Measurements from ENCODE around the gene NF1. TPM values are rescaled to one million over a fixed set of nuclear protein-coding genes. Genes with fewer than 3 reads are reported as not detected.
"Not testable (repeated sequence)": the region's sequence is repeated elsewhere in the genome, so short reads cannot be mapped to it uniquely, and the experiment has no call there.

Gene NF1, protein sequence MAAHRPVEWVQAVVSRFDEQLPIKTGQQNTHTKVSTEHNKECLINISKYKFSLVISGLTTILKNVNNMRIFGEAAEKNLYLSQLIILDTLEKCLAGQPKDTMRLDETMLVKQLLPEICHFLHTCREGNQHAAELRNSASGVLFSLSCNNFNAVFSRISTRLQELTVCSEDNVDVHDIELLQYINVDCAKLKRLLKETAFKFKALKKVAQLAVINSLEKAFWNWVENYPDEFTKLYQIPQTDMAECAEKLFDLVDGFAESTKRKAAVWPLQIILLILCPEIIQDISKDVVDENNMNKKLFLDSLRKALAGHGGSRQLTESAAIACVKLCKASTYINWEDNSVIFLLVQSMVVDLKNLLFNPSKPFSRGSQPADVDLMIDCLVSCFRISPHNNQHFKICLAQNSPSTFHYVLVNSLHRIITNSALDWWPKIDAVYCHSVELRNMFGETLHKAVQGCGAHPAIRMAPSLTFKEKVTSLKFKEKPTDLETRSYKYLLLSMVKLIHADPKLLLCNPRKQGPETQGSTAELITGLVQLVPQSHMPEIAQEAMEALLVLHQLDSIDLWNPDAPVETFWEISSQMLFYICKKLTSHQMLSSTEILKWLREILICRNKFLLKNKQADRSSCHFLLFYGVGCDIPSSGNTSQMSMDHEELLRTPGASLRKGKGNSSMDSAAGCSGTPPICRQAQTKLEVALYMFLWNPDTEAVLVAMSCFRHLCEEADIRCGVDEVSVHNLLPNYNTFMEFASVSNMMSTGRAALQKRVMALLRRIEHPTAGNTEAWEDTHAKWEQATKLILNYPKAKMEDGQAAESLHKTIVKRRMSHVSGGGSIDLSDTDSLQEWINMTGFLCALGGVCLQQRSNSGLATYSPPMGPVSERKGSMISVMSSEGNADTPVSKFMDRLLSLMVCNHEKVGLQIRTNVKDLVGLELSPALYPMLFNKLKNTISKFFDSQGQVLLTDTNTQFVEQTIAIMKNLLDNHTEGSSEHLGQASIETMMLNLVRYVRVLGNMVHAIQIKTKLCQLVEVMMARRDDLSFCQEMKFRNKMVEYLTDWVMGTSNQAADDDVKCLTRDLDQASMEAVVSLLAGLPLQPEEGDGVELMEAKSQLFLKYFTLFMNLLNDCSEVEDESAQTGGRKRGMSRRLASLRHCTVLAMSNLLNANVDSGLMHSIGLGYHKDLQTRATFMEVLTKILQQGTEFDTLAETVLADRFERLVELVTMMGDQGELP (N-terminal part only)
- total RNA-seq = 10 to 100 TPM; 38.5 to 49.1 TPM

DNA sequence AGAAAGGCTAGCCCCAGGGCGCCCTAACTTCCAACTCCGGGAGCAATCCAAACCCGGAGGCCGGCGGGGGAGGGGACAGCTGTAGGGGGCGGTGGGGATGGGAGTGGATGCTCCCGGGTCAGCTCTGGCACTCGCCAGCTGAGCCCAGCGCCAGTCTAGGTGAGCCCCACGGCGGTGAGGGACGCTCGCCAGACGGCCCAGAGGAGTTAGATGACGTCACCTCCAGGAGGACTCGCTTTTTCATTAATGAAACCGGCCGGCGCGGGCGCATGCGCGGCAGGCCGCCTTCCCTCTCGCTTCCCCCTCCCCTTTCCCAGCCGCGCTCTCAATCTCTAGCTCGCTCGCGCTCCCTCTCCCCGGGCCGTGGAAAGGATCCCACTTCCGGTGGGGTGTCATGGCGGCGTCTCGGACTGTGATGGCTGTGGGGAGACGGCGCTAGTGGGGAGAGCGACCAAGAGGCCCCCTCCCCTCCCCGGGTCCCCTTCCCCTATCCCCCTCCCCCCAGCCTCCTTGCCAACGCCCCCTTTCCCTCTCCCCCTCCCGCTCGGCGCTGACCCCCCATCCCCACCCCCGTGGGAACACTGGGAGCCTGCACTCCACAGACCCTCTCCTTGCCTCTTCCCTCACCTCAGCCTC lies at the start of gene NF1:
Gene NF1, plus strand, starts transcription at position 378 of the 636 bp plus-strand sequence. CDS start 333 bp downstream, outside the sequence.
- Histone ChIP-seq H3K4me3 (peak within 1 kb of the TSS; percentile 78), H3K9me3 (no peaks in the 10 kb centered on the region), H3K27ac (peak within 1 kb of the TSS; percentile 91), H3K36me3 (no peaks in the 10 kb centered on the region), H3K4me1 (no peaks in the 10 kb centered on the region), H3K27me3 (no peaks in the 10 kb centered on the region), H3K9ac (ENCODE audit: low read depth in 2 of 2, low read length in 2 of 2) (peak within 1 kb of the TSS; percentile 90 to 98)
- TF ChIP-seq, protein P1, sequence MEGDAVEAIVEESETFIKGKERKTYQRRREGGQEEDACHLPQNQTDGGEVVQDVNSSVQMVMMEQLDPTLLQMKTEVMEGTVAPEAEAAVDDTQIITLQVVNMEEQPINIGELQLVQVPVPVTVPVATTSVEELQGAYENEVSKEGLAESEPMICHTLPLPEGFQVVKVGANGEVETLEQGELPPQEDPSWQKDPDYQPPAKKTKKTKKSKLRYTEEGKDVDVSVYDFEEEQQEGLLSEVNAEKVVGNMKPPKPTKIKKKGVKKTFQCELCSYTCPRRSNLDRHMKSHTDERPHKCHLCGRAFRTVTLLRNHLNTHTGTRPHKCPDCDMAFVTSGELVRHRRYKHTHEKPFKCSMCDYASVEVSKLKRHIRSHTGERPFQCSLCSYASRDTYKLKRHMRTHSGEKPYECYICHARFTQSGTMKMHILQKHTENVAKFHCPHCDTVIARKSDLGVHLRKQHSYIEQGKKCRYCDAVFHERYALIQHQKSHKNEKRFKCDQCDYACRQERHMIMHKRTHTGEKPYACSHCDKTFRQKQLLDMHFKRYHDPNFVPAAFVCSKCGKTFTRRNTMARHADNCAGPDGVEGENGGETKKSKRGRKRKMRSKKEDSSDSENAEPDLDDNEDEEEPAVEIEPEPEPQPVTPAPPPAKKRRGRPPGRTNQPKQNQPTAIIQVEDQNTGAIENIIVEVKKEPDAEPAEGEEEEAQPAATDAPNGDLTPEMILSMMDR (IDR thresholded peaks at IDR 0.05) = no peak
- peak; percentile 97 for DNase-seq
- intact Hi-C loops (cut with DNase I) = no loop called here

DNA sequence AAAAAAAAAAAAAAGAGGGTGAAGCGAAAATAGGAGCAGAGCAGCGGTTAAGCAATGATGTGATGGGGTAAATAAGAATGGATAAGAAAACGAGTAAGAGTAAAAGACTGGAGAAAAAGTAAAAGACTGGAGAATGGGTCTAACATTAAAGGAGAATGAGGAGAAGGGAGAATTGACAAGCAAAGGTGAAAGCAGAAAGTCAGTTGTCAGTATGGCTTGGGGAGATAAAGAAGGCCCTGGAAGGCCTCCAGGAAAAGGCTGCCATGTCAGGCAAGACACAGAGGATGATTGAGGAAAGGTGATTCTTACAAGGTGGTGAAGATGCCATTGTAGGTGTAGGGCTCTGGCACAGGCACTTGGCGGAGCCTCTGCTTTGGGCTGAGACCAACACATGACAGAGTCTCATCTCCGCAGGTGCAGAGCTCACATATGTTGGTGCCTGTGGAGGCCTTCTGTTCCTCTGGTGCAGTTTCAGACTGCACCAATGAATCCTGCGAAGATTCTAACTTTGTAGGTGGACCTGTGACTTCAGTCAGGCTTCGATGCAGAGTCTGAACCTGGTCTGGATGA lies 47.8 kb upstream of the NF1 start:
- DNase-seq; H3K36me3 ChIP-seq; H3K9me3 ChIP-seq; H3K9ac ChIP-seq (ENCODE audit: low read depth in 2 of 2, low read length in 2 of 2); intact Hi-C loops (cut with DNase I); H3K27me3 ChIP-seq; H3K4me3 ChIP-seq; H3K4me1 ChIP-seq; H3K27ac ChIP-seq: not testable (repeated sequence)

DNA sequence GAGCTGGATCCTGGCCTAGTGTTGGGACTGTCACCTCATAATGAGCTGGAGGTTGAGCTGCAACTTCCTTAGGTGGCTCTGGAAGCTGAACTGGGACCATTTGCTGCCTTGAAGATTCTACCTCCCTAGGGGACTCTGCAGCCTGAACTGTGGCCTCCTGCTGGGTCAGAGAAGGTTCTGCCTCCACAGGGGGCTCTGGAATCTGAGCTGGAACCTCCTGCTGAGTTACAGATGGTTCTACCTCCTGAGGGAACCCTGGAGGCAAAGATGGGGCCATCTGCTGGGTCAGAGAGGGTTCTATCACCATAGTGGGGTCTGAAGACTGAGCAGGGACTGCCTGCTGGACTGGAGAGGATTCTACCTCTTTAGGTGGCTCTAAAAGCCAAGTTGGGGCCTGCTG lies 46.6 kb upstream of the NF1 start:
- Histone ChIP-seq H3K4me3 (no peak overlapping the region), H3K4me1 (no peaks in the 10 kb centered on the region), H3K9ac (ENCODE audit: low read depth in 2 of 2, low read length in 2 of 2) (no peak overlapping the region), H3K36me3 (no peaks in the 10 kb centered on the region), H3K27ac (no peak overlapping the region), H3K9me3 (no peaks in the 10 kb centered on the region), H3K27me3 (no peaks in the 10 kb centered on the region)
- intact Hi-C loops (cut with DNase I) = no loop called here
- no peak for DNase-seq
- TF ChIP-seq, protein P1 (IDR thresholded peaks at IDR 0.05) = no peak

DNA sequence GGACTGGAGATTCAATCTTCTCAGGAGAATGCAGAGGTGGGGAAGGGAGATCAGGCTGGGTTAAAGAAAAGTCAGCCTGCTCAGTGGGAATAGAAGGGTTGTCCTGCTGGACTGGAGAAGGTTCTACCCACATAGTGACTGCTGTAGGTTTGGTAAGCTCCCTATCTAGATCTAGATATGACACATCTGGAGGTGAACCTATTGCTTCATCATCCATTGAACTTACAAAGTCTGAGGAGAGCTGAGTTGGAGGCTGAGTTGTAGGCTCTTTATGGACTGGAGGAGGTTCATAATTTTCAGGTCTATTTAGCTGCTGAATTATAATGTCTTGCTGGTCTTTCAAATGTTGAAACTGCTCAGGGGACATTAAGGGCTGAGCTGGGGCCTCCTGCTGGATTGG lies 46.0 kb upstream of the NF1 start:
- DNase-seq = no peak
- H3K9ac ChIP-seq (ENCODE audit: low read depth in 2 of 2, low read length in 2 of 2) = no peak overlapping the region
- no peak overlapping the region for H3K27ac ChIP-seq
- TF ChIP-seq, protein P1 (IDR thresholded peaks at IDR 0.05) = no peak
- no peak overlapping the region for H3K4me3 ChIP-seq
- H3K36me3 ChIP-seq = no peaks in the 10 kb centered on the region
- no peaks in the 10 kb centered on the region for H3K27me3 ChIP-seq
- no peaks in the 10 kb centered on the region for H3K4me1 ChIP-seq
- no peaks in the 10 kb centered on the region for H3K9me3 ChIP-seq
- intact Hi-C loops (cut with DNase I) = no loop called here

DNA sequence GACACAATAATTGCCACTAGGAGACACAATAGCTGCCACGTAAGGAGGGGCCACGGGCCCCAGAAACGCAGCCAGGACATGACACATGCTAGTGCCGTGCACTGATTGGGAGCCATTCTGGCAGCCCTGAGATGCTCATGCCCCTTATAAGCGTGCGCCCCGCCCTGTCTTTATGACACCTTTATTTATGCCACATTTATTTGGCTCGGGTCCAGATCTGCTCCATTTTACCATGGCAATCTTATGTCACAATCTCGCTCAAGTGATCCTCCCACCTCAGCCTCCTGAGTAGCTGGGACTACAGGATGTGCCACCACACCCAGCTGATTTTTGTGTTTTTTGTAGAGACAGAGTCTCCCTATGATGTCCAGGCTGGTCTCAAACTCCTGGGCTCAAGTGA lies 43.8 kb upstream of the NF1 start:
- Histone ChIP-seq H3K27ac (no peak overlapping the region), H3K9me3 (no peaks in the 10 kb centered on the region), H3K36me3 (no peaks in the 10 kb centered on the region), H3K9ac (ENCODE audit: low read depth in 2 of 2, low read length in 2 of 2) (no peak overlapping the region), H3K4me3 (no peak overlapping the region), H3K27me3 (no peaks in the 10 kb centered on the region), H3K4me1 (no peaks in the 10 kb centered on the region)
- DNase-seq = no peak
- TF ChIP-seq, protein P1 (IDR thresholded peaks at IDR 0.05) = no peak
- intact Hi-C loops (cut with DNase I) = no loop called here

All from colonic mucosa (tissue), 4 donors.